ENCODE measurements around the gene ASS1. TPM values are rescaled to one million over a fixed set of nuclear protein-coding genes. Genes with fewer than 3 reads are reported as not detected.

The ASS1 gene
- total and polyA plus RNA-seq, 2 of the 13 experiments (the other 11 are each of a cell fraction or from before 2014, with no cell fraction given): 77.6 to 122 TPM

DNA sequence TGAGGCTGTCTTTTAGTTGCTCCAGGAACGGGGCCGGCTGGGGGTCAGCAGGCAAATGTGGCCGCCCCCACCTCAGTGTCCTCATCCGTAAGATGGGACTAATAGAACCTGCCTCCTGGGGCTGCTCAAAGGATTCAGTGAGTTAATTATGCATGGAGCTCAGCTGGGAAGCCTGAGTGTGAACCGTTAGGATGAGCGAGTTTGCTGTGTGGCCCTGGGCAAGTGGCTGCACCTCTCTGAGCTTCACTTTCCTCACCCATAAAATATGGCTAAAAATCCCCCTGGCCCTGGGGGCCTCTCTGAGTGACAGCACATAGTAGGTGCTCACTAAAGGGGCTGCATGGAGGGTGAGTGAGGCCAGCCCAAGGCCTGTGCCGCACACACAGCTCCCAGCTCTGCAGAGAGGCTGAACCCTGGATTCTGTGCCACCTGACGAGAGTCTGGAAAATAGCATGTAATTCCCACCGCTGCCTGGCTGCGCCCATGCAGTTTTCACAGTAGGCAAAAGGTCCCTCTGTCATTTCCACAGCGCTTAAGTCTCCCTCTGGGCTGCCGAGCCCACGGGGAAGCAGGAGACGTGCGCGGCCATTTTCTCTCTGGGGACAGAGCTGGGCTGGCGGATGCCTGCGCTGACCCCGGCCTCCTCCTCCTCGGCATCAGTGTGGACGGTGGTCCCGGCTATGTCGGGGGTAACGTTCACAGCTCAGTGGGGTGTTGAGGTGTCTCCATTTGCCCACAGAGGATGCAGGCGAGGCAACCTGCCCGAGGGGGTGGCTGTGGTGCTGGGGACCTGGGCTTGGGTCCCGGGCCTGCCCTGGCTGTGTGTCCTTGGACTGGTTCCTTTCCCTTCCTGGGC is 18.2 kb downstream of the ASS1 start:
- H3K4me1 ChIP-seq (ENCODE audit: insufficient read depth, low read length): peaks cover 12% of the 10 kb centered on the region
- in situ Hi-C loops (cut with HindIII; ENCODE audit: extremely low pct_ligation_motif_present, low pct_unique_long_range_greater_than_20kb) (no loop called here), intact Hi-C loops (cut with micrococcal nuclease; ENCODE audit: unreplicated experiment) (no loop called here)
- no peaks in the 10 kb centered on the region for H3K27me3 ChIP-seq (ENCODE audit: control insufficient read depth in 1 of 2, insufficient read depth in 2 of 2, low read length in 2 of 2)
- 94% methylated on average over 10 of the region's 27 CpGs for WGBS (ENCODE audit: low lambda C conversion rate)
- no peak for TF ChIP-seq ZNF354B (CRISPR knock-in tag; IDR thresholded peaks at IDR 0.05)
- peak; percentile 92 for TF ChIP-seq ZNF768 (CRISPR knock-in tag; IDR thresholded peaks at IDR 0.05)
- H3K4me3 ChIP-seq (replicated peaks in 1 of 3; ENCODE audit: insufficient read depth in 1 of 3, low read depth in 2 of 3, low read length in 3 of 3): no peak overlapping the region
- no peaks in the 10 kb centered on the region for H3K79me2 ChIP-seq (ENCODE audit: insufficient read depth, low read length)
- no peak for FAIRE-seq
- ATAC-seq: no peak
- H2AFZ ChIP-seq (ENCODE audit: low read length): no peak overlapping the region
- H3K4me2 ChIP-seq (ENCODE audit: low read depth, low read length): no peak overlapping the region
- POLR2A ChIA-PET: no interaction called here
- CTCF ChIA-PET (ENCODE audit: low intra/inter-chr PET ratio, low total read pairs): interaction anchor here (3.0 kb wide), 1 partner anchor 220 kb away, joined by 40 read pairs; no protein-coding TSS in a partner anchor
- no peaks in the 10 kb centered on the region; a peak in 1 of 5 replicates for H3K36me3 ChIP-seq (replicated peaks in 1 of 2; ENCODE audit: control insufficient read depth in 1 of 2, insufficient read depth in 2 of 2, low read length in 2 of 2)
- H3K9me3 ChIP-seq (ENCODE audit: low read length): no peaks in the 10 kb centered on the region
- no TSS peak for BruUV-seq (replicated peaks)
- DNase-seq (ENCODE audit: low spot score): no peak
- H3K27ac ChIP-seq (ENCODE audit: extremely low read length, insufficient read depth, low read length): no peak overlapping the region
- no peak overlapping the region for H3K9ac ChIP-seq (ENCODE audit: insufficient read depth, low read depth, low read length)
- H4K20me1 ChIP-seq (ENCODE audit: insufficient read depth, low read length): no peaks in the 10 kb centered on the region

DNA sequence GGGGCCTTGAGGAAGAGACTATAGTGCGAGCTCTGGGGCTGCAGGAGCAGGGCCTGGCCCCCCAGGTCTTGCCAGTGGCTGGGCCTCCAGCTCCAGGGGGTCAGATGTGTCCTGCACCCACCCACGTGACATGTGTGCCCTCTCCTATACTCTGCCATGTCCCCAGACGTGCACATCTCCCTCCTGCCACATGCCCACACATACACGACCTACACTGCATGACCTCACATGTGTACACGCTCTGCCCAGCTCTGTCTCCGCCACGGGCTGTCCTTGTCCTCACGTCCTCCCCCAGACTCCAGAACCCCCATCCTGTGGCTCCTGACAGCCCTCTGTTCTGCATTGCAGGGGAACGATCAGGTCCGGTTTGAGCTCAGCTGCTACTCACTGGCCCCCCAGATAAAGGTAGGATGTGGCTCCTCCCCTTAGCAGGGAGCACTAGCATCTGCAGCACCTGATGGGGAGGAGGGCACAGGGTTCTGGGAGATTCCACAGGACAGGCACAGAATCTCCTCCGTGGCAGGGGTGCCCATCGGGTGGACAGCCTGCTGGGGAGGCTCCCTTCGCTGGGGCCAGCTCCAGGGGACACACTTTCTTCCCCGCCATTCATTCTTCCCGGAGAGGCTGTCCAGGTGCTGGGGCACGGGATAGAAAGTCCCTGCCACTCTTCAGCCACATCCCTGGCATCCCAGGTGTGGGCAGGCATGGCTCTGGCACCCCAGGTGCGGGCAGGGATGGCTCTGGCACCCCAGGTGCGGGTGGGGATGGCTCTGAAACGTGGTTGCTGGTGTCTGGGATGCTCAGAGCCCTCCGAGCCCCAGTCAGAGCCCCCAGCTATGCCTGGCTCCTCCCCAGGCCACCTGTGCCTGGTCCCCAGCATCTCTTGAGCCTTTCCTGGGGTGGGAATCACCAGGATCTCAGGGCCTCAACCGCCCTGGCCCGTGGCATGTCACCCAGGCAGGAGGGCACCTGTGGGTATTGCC is 19.3 kb downstream of the ASS1 start:
- Histone ChIP-seq H3K9ac (ENCODE audit: insufficient read depth, low read depth, low read length) (no peak overlapping the region), H4K20me1 (ENCODE audit: insufficient read depth, low read length) (no peaks in the 10 kb centered on the region), H3K36me3 (replicated peaks in 1 of 2; ENCODE audit: control insufficient read depth in 1 of 2, insufficient read depth in 2 of 2, low read length in 2 of 2) (no peaks in the 10 kb centered on the region; a peak in 1 of 5 replicates), H2AFZ (ENCODE audit: low read length) (no peak overlapping the region), H3K4me1 (ENCODE audit: insufficient read depth, low read length) (peaks cover 5% of the 10 kb centered on the region), H3K27ac (ENCODE audit: extremely low read length, insufficient read depth, low read length) (no peak overlapping the region), H3K9me3 (ENCODE audit: low read length) (no peaks in the 10 kb centered on the region), H3K27me3 (ENCODE audit: control insufficient read depth in 1 of 2, insufficient read depth in 2 of 2, low read length in 2 of 2) (no peaks in the 10 kb centered on the region), H3K4me3 (replicated peaks in 1 of 3; ENCODE audit: insufficient read depth in 1 of 3, low read depth in 2 of 3, low read length in 3 of 3) (no peak overlapping the region), H3K4me2 (ENCODE audit: low read depth, low read length) (no peak overlapping the region), H3K79me2 (ENCODE audit: insufficient read depth, low read length) (no peaks in the 10 kb centered on the region)
- intact Hi-C loops (cut with micrococcal nuclease; ENCODE audit: unreplicated experiment): no loop called here
- ChIA-PET POLR2A (no interaction called here), CTCF (ENCODE audit: low intra/inter-chr PET ratio, low total read pairs) (no interaction called here)
- in situ Hi-C loops (cut with HindIII; ENCODE audit: extremely low pct_ligation_motif_present, low pct_unique_long_range_greater_than_20kb): no loop called here
- 84% methylated on average over 19 of the region's 22 CpGs for WGBS (ENCODE audit: low lambda C conversion rate)
- no TSS peak for BruUV-seq (replicated peaks)
- DNase-seq (ENCODE audit: low spot score) (no peak), ATAC-seq (no peak), FAIRE-seq (no peak)
- TF ChIP-seq ZNF263 (CRISPR knock-in tag; IDR thresholded peaks at IDR 0.05) (peak; percentile 64; the same call in 1 of the 2 replicates), MEF2D (CRISPR knock-in tag; IDR thresholded peaks at IDR 0.05) (no peak)

All from HepG2 (cell line).